Stimulated activated naive CD8-positive, alpha-beta T cell treated with anti-CD3 and anti-CD28 coated beads, Interleukin-15, Interleukin-2, amounts not matched to agents 100 U/mL and 50 U/mL, for 24 hours (primary cell): ENCODE data around the gene FUT3.
"Not testable (repeated sequence)": the region's sequence is repeated elsewhere in the genome, so short reads cannot be mapped to it uniquely, and the experiment has no call there.

Experiments used
- ATAC-seq: fragments of 150-1000 bp; cut with Tn5 transposase; one replicate; pipeline ENCODE4 v1.10.0; 2021
- DNase-seq: peaks from one replicate; pipeline ENCODE4 v3.0.0; 2021

FUT3 gene

DNA sequence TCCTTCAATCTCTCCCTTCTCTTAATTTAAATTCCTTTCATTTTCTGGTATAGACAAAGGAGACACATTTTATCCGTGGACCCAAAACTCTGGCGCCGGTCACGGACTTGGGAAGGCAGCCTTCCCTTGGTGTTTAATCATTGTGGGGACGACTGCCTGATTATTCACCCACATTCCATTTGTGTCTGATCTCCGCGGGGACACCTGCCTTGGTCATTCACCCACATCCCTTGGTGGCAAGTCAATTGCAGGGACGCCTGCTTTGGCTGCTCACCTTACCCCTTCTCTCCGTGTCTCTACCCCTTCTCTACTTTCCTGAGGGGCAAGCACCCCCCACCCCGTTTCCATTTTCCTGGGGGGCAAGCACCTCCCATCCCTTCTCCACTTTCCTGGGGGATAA lies 3.4 kb downstream of the FUT3 start:
- not testable (repeated sequence) for DNase-seq, ATAC-seq

- DNase-seq (no peak), ATAC-seq (no peak)
Observed at GRCh38 chr19:5844456-5845433, 6.5 kb downstream of the FUT3 start.

DNA sequence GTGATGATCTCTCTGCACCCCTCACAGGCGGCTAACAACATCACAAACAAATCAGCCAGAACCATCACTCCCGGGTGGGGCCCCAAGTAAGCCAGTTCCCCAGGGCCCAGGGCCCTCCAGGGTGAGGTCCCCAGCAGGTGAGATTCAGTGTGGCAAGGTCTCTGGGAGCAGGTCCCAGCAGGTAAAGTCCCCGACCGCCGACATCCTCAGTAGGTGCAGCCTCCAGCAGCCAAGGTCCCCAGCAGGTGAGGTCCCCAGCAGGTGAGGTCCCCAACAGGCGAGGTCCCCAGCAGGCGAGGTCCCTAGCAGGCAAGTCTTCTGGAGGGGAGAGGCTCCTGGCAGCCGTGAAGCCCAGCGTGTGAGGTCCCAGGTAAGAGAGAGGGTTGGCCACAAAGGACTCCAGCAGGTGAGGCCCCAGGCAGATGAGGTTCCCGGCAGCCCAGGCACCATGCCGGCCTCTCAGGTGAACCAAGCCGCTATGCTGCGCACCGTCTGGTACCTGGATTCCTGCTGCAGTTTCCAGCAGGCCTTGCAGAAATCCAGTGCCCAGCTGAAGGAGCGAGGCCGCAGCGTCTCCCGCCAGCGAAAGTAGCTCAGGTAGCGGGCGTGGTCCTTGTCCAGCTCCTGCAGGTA lies 7.8 kb downstream of the FUT3 start:
- no peak for DNase-seq
- no peak for ATAC-seq

DNA sequence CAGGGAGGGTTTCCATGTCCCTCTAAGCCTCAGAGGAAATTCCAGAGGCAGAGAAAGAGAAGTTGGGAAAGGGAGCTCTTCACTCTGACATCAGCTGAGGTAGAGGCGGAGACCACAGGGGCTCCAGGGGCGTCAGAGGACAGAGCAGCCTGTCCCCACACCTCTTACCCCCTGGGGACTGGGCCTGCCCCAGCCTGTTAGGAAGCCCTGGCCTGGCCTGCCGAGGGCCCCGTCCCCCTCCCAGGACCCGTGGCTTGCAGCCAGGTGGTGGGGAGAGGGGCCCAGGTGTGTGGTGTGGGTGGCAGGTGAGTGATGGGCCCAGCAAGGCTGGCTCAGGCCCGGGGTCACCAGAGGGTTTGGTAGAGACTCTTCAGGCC lies 9.5 kb downstream of the FUT3 start:
- not testable (repeated sequence) for DNase-seq, ATAC-seq

GRCh38 chr19:5839065-5840017 lies 11.9 kb downstream of the FUT3 start, which contains the start of gene FUT6:
TSS of gene FUT6 (minus strand) at chr19:5839702. CDS start at chr19:5832567, 7,135 bp downstream.
- no peak for ATAC-seq
- DNase-seq, result no peak

- no peak for ATAC-seq
- DNase-seq, result no peak
Observed at GRCh38 chr19:5838353-5839064, 12.7 kb downstream of the FUT3 start.

DNA sequence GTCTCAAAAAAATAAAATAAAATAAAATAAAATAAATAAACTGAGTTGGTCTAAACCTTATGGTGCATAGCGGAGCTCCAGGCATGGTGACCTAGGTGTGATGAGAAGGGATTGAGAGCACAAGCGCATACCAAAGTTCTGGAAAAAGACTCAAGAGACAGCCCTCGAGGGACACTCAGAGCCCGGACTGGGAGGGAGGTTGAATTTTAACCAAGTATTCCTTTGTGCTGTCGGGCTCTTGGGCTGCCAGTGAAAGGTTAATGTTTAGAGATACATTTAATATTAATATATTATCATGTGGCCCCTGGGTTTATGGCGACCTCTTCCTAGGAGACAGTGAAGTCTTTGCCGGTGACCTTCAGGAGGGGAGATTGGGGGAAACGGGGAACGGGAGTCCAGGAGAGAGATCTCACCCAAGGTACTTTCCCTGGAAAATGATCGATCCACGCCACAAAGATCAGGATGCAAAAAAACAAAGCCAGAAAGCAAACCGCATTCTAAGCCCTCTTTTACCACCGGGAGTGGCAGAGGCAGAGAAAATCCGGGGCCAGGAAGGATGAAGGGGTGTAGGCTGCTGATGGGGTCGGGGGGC lies 13.4 kb downstream of the FUT3 start:
- DNase-seq, result no peak

GRCh38 chr19:5832527-5833216 lies 18.6 kb downstream of the FUT3 start:
- DNase-seq (no peak), ATAC-seq (no peak)

More for the DNA sequence above, 13.4 kb downstream of the FUT3 start:
- ATAC-seq, result no peak

DNA sequence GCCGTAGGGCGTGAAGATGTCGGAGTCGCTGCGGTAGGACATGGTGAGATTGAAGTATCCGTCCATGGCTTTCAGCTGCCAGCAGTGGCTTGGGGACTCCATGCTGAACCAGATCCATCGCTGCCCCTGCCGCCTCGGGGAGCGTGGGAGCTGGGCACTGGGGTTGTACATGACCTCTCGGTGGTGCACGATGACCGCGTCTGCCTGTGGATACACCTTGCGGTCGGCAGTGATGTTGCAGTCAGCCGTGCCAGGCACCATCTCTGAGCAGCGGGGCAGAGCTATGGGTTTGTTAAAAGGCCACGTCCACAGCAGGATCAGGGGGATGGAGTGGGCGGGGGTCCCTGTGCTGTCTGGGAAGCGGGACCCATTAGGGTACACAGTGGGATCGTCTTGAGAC lies 19.2 kb downstream of the FUT3 start:
- ATAC-seq (no peak), DNase-seq (no peak)

GRCh38 chr19:5831159-5831558 lies 20.1 kb downstream of the FUT3 start:
- DNase-seq (no peak), ATAC-seq (no peak)

- ATAC-seq (no peak), DNase-seq (no peak)
Observed at GRCh38 chr19:5829567-5830310, 21.5 kb downstream of the FUT3 start.

DNA sequence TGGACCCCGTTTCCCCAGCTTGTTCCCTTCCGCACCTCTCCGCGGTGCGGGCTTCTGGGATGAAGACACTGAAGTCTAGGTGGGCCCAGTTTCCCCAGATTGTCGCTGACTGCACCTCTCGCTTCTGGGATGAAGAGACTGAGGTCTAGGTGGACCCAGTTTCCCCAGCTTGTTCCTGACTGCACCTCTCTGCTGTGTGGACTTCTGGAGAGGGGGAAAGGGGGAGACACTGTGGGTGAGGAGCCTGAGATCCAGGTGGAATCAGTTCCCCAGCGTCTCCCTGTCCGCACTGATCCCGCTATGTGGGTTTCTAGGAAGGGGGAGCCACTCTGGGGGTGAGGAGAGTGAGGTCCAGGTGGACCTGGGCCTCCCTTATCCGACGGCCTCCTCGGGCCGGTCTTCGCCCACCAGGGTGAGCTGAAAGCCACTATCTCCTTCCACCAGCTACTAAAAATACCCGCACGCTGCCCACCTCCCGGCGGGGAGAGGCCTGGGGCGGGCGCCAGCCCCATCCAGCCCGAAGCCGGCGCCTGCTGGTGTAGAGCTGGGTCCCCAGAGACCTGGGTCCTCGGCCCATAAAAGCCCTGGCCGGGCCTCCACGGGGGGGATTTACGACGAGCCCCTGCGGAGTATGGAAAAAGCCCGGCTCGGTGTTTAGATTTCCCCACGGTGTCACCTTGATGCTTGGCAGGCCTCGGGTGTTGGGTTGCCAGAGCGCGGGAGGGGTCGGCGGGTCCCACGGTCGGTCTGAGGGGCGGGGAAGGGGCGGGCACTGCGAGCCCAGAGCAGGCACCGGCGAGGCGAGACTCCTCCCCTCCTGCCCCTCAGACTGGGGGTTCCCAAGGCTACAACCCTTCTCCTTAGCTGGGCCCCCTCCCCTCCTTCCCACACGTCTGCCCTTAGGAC lies 22.3 kb downstream of the FUT3 start:
- ATAC-seq (no peak), DNase-seq (peak; percentile 69)

- ATAC-seq (peak; percentile 79), DNase-seq (peak; percentile 96)
Observed at GRCh38 chr19:5827891-5828660, 23.2 kb downstream of the FUT3 start.

GRCh38 chr19:5827342-5827890 lies 23.8 kb downstream of the FUT3 start:
- ATAC-seq (no peak), DNase-seq (no peak)

GRCh38 chr19:5826531-5827341 lies 24.5 kb downstream of the FUT3 start:
- DNase-seq, result peak; percentile 34
- no peak for ATAC-seq

GRCh38 chr19:5825178-5825577 lies 26.1 kb downstream of the FUT3 start:
- no peak for ATAC-seq
- DNase-seq, result no peak

DNA sequence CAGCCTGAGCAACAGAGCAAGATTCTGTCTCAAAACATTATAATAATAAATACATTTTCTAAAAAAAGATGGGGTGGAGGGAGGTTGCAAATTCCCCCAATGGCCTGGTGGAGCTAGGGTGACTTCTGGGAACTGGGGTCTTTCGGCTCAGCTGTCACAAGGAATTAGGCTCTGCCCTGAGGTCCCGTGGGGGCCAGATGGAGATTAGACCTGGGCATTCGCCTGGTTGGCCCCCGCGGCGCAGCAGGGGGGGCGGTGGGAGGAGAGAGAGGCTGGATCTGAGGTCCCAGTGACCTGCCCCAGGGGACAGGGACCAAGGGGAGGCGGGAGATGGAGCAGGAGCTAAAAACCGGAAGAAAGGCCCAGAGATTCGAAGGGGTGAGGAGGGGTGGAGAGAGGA lies 26.5 kb downstream of the FUT3 start:
- no peak for ATAC-seq
- no peak for DNase-seq
